ENCODE results near the gene USP9X.

Gene USP9X

GRCh38 chrX:41092776-41093175, 7.5 kb downstream of the USP9X start:
- Histone ChIP-seq H3K27ac (ENCODE audit: extremely low read depth, low read depth, low read length) (no peak overlapping the region), H3K4me3 (ENCODE audit: low read depth, low read length) (no peak overlapping the region), H3K4me1 (ENCODE audit: control insufficient read depth, insufficient read depth, low read length) (peaks cover 66% of the 10 kb centered on the region), H3K9me3 (ENCODE audit: control insufficient read depth, insufficient read depth, low read depth, low read length) (no peaks in the 10 kb centered on the region), H3K36me3 (ENCODE audit: control insufficient read depth in 2 of 2, insufficient read depth in 1 of 2, low read length in 2 of 2) (peaks cover 4 to 8% of the 10 kb centered on the region in 2 experiments; a peak in 2 of 3 replicates)
- CTCF ChIA-PET = interaction anchor here (1.1 to 3.7 kb wide), 2 partner anchors 22 to 88 kb away, joined by 4 to 25 read pairs; no protein-coding TSS in a partner anchor
- POLR2A ChIA-PET = no interaction called here
- TF ChIP-seq ZBTB26 (tag by site-specific recombination; optimal IDR thresholded peaks at IDR 0.05) = no peak
- no peak for TF ChIP-seq ZNF280C (tag by site-specific recombination; IDR thresholded peaks at IDR 0.05)
- no peak for TF ChIP-seq ZNF292 (tag by site-specific recombination; IDR thresholded peaks at IDR 0.05; ENCODE audit: borderline replicate concordance, low read depth)
- TF ChIP-seq ZNF580 (tag by site-specific recombination; IDR thresholded peaks at IDR 0.05) = no peak
- no peak for TF ChIP-seq ZNF239 (tag by site-specific recombination; IDR thresholded peaks at IDR 0.05)
- TF ChIP-seq ZBTB11 (tag by site-specific recombination; conservative IDR thresholded peaks at IDR 0.05; ENCODE audit: low read depth) = no peak
- no peak for TF ChIP-seq GLI4 (tag by site-specific recombination; IDR thresholded peaks at IDR 0.05)
- no peak for TF ChIP-seq ZNF114 (tag by site-specific recombination; IDR thresholded peaks at IDR 0.05)
- TF ChIP-seq ZNF223 (tag by site-specific recombination; IDR thresholded peaks at IDR 0.05) = no peak
- no peak for TF ChIP-seq ZNF843 (tag by site-specific recombination; IDR thresholded peaks at IDR 0.05)
- TF ChIP-seq KLF17 (tag by site-specific recombination; IDR thresholded peaks at IDR 0.05) = no peak
- TF ChIP-seq ZNF692 (tag by site-specific recombination; IDR thresholded peaks at IDR 0.05) = no peak
- no peak for TF ChIP-seq ZNF610 (tag by site-specific recombination; IDR thresholded peaks at IDR 0.05; ENCODE audit: borderline replicate concordance)
- TF ChIP-seq ZNF433 (tag by site-specific recombination; IDR thresholded peaks at IDR 0.05; ENCODE audit: low read depth) = no peak

GRCh38 chrX:41095174-41095573, 9.9 kb downstream of the USP9X start:
- no peaks in the 10 kb centered on the region for H3K9me3 ChIP-seq (ENCODE audit: control insufficient read depth, insufficient read depth, low read depth, low read length)
- POLR2A ChIA-PET = interaction anchor here (4.0 kb wide), 1 partner anchor 9 kb away, joined by 36 read pairs; the partner anchor contains the start of gene USP9X
- H3K4me1 ChIP-seq (ENCODE audit: control insufficient read depth, insufficient read depth, low read length) = peaks cover 57% of the 10 kb centered on the region
- H3K4me3 ChIP-seq (ENCODE audit: low read depth, low read length) = peak overlapping the region; percentile 4; the same call in 1 of the 2 replicates
- CTCF ChIA-PET = interaction anchor here (1.3 to 2.0 kb wide), 3 partner anchors 9 to 444 kb away, joined by 4 to 9 read pairs (median 6); no protein-coding TSS in a partner anchor
- peaks cover 7 to 12% of the 10 kb centered on the region in 2 experiments; a peak in 2 of 3 replicates for H3K36me3 ChIP-seq (ENCODE audit: control insufficient read depth in 2 of 2, insufficient read depth in 1 of 2, low read length in 2 of 2)
- no peak for TF ChIP-seq ZNF175 (tag by site-specific recombination; IDR thresholded peaks at IDR 0.05)
- TF ChIP-seq PRDM10 (tag by site-specific recombination; IDR thresholded peaks at IDR 0.05) = peak; percentile 92
- H3K27ac ChIP-seq (ENCODE audit: extremely low read depth, low read depth, low read length) = no peak overlapping the region
